HG03575 (cell line): Measurements from ENCODE around the gene ABCG4.
"Not testable (repeated sequence)": the region's sequence is repeated elsewhere in the genome, so short reads cannot be mapped to it uniquely, and the experiment has no call there.

Experiments
- ATAC-seq: cut with Tn5 transposase; IDR thresholded peaks from one replicate; pipeline ENCODE4 v1.9.1; 2021; ENCODE audit not compliant: unreplicated experiment, insufficient number of reproducible peaks, low FRiP score; ENCODE audit errors: extremely low read depth

The ABCG4 gene

GRCh38 chr11:119196833-119197483 lies 48.1 kb downstream of the ABCG4 start:
- no peak for ATAC-seq

- ATAC-seq = no peak
Measured at GRCh38 chr11:119198925-119199324, 50.1 kb downstream of the ABCG4 start.

- not testable (repeated sequence) for ATAC-seq
Measured at GRCh38 chr11:119201236-119201635, 52.4 kb downstream of the ABCG4 start.

DNA sequence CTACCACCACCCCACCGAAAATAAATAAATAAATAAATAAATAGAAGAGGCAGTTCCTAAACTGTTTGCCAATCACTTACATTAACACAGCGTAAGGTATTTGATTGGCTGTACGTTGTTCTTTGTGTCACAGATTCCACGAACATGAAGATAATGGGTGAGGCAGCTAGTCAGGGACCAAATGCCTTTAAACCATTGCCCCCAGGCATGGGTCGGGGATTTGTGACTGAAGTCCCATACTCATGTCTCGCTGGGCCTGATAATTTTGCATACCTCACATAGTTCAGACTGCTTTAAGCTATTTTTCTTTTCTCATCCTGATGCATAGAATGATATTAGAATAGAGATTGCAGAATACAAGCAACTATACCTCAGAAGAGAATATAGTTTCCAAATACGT lies 53.7 kb downstream of the ABCG4 start:
- ATAC-seq = no peak

DNA sequence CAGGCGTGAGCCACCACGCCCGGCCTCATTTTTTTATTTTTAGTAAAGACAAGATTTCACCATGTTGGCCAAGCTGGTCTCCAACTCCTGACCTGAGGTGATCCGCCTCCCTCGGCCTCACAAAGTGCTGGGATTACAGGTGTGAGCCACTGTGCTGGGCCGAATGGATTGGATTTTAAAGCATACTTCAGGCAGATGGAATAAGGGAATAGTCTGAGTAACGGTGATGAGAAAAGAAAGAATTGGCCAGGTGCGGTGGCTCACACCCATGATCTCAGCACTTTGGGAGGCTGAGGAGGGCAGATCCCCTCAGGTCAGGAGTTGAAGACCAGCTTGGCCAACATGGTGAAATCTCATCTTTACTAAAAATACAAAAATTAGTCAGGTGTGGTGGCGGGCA lies 55.2 kb downstream of the ABCG4 start:
- no peak for ATAC-seq

DNA sequence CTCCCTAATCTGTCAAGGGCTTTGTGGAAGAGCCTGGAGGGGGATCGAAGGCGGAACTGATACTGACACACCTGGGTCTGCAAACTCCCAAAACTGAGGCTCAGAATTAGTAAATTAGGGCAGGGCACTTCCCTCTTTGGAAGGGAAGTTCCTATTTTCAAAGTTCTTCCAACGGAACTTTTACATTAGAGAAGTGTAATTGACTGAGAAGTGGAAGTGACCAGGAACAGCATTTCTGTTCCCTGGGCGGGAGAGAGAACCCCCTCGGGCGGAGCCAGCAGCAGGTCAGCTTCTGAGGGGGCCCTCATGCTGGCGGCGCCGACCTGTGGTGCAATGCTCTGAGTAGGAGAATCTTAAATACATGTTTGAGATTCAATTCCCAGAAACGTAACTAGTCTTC lies 56.2 kb downstream of the ABCG4 start:
- ATAC-seq = no peak

- ATAC-seq = no peak
Measured at GRCh38 chr11:119205574-119206510, 57.0 kb downstream of the ABCG4 start, which contains the start of gene CBL. TSS of gene CBL (plus strand) at chr11:119206339. CDS start at chr11:119206418, 79 bp downstream.

- ATAC-seq = no peak
Measured at GRCh38 chr11:119206511-119207414, 57.9 kb downstream of the ABCG4 start.

- ATAC-seq = no peak
Measured at GRCh38 chr11:119207415-119207960, 58.6 kb downstream of the ABCG4 start.

DNA sequence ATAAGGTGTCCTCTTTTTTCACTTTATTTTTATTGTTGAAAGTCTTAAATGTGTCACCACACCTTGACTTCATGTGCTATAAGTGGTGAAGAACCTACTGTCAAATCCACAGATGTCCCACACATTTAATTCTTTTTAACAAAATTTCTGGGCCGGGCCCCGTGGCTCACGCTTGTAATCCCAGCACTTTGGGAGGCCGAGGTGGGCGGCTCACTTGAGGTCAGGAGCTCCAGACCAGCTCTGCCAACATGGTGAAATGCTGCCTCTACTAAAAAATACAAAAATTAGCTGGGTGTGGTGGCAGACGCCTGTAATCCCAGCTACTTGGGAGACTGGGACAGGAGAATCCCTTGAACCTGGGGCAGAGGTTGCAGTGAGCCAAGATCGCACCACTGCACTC lies 60.3 kb downstream of the ABCG4 start:
- no peak for ATAC-seq

DNA sequence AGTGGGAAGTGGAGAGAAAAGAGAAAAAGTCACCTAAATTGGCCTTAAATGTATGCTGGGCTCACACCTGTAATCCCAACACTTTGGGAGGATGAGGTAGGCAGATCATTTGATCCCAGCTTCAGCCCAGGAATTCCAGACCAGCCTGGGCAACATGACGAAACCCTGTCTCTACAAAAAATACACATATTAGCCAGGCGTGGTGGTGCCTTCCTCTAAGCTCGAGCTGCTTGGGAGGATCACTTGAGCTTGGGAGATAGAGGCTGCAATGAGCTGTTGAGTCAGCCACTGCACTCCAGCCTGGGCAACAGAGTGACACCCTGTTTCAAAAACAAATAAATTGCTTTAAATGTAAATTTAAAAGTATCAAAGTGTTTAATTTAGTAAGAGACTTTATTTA lies 61.2 kb downstream of the ABCG4 start:
- ATAC-seq = no peak
